ENCODE results near the gene LRRC32. TPM values are rescaled to one million over a fixed set of nuclear protein-coding genes. Genes with fewer than 3 reads are reported as not detected.

LRRC32 gene
- total RNA-seq, 1 donor from 2014 or later, result 0.77 TPM

DNA sequence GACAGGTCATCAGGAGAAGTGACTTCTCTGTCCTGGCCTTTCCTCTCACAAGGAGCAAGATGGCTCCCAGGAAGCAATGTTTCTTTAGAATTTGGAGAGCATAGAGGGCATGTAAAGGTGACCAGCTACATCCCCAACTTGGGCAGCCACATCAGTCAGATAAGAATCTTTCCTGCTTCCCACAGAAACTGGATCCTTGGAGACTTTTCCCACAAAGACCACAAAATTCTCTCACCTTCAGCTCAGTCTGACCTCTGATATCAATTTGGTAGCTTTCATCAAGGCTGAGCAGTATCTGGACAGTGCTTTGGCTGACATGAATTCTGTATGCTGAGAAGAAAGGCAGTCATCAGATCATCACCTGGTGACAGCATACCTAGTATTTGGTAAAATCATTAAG is 23.3 kb upstream of the LRRC32 start:
- Mint-ChIP-seq H3K9me3 (no peaks in the 10 kb centered on the region), H3K27me3 (ENCODE audit: low read depth) (no peaks in the 10 kb centered on the region), H3K36me3 (ENCODE audit: low read depth) (no peaks in the 10 kb centered on the region), H3K27ac (ENCODE audit: unreplicated experiment) (no peak overlapping the region), H3K4me1 (peaks cover 8% of the 10 kb centered on the region), H3K4me3 (no peak overlapping the region)
- TF ChIP-seq, protein P1, sequence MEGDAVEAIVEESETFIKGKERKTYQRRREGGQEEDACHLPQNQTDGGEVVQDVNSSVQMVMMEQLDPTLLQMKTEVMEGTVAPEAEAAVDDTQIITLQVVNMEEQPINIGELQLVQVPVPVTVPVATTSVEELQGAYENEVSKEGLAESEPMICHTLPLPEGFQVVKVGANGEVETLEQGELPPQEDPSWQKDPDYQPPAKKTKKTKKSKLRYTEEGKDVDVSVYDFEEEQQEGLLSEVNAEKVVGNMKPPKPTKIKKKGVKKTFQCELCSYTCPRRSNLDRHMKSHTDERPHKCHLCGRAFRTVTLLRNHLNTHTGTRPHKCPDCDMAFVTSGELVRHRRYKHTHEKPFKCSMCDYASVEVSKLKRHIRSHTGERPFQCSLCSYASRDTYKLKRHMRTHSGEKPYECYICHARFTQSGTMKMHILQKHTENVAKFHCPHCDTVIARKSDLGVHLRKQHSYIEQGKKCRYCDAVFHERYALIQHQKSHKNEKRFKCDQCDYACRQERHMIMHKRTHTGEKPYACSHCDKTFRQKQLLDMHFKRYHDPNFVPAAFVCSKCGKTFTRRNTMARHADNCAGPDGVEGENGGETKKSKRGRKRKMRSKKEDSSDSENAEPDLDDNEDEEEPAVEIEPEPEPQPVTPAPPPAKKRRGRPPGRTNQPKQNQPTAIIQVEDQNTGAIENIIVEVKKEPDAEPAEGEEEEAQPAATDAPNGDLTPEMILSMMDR (conservative IDR thresholded peaks at IDR 0.05), result no peak
- DNase-seq (ENCODE audit: low read depth, low spot score), result no peak

DNA sequence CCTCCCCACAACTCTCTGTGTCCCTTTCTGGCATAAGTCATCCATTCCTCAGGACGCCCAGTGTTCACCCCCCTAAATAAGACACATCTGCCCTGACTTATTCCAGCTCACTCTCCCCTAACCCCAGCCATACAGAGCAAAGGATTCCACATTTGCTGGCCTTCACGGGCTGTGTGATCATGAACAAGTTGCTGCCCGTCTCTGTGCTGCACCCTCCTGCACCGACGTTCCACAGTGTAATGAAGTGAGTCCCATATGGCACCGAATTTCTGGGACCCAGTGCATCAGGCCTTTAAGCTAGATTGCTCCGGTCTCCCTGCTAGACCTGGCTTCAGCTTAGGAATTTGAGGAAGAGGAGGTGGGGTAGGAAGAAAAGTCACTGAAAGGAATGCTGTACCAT is 22.4 kb upstream of the LRRC32 start:
- TF ChIP-seq, protein P1 (conservative IDR thresholded peaks at IDR 0.05), result no peak
- H3K36me3 Mint-ChIP-seq (ENCODE audit: low read depth), result no peaks in the 10 kb centered on the region
- no peaks in the 10 kb centered on the region for H3K9me3 Mint-ChIP-seq

DNA sequence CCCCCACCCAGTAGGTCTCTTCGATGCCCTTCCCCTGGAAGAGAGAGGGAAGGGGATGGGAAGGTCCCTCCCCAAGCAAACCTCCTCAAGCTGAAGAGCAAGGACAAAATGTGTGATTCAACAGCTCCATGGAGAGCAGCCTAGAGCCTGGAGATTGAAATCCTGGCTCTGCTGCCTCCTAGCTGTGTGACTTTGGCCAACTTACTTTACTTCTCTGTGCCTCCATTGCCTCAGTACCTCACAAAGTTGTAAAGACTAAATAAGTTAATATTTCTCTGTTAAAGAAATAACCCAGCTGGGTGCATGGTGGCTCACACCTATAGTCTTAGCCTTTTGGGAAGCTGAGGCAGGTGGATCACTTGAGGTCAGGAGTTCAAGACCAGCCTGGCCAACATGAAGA is 21.1 kb upstream of the LRRC32 start:
- Mint-ChIP-seq H3K9me3 (no peaks in the 10 kb centered on the region), H3K4me3 (no peak overlapping the region), H3K27me3 (ENCODE audit: low read depth) (no peaks in the 10 kb centered on the region), H3K27ac (ENCODE audit: unreplicated experiment) (no peak overlapping the region), H3K4me1 (peaks cover 14% of the 10 kb centered on the region), H3K36me3 (ENCODE audit: low read depth) (no peaks in the 10 kb centered on the region)
- DNase-seq (ENCODE audit: low read depth, low spot score), result no peak
- TF ChIP-seq, protein P1 (conservative IDR thresholded peaks at IDR 0.05), result no peak

More for the DNA sequence above, 22.4 kb upstream of the LRRC32 start:
- Mint-ChIP-seq H3K4me3 (no peak overlapping the region), H3K27ac (ENCODE audit: unreplicated experiment) (no peak overlapping the region), H3K27me3 (ENCODE audit: low read depth) (no peaks in the 10 kb centered on the region), H3K4me1 (peaks cover 12% of the 10 kb centered on the region)
- no peak for DNase-seq (ENCODE audit: low read depth, low spot score)

DNA sequence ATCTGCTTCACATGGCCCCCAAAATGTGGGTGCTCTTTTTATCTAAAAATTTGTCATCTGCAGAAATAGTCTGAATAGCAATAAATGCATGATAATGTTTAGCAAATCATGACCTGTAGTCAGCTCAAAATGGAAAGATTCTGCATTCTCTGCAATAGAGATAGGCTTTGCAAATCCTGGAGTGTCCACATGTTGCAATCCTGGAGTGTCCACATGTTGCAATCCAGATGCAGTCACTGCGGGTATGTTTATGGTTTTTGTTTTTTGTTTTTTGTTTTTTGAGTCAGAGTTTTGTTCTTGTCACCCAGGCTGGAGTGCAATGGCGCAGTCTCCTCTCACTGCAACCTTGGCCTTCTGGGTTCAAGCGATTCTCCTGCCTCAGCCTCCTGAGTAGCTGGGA is 20.2 kb upstream of the LRRC32 start:
- Mint-ChIP-seq H3K4me3 (no peak overlapping the region), H3K27me3 (ENCODE audit: low read depth) (no peaks in the 10 kb centered on the region), H3K27ac (ENCODE audit: unreplicated experiment) (no peak overlapping the region), H3K36me3 (ENCODE audit: low read depth) (no peaks in the 10 kb centered on the region), H3K9me3 (no peaks in the 10 kb centered on the region), H3K4me1 (peaks cover 20% of the 10 kb centered on the region)
- no peak for DNase-seq (ENCODE audit: low read depth, low spot score)
- TF ChIP-seq, protein P1 (conservative IDR thresholded peaks at IDR 0.05), result no peak

DNA sequence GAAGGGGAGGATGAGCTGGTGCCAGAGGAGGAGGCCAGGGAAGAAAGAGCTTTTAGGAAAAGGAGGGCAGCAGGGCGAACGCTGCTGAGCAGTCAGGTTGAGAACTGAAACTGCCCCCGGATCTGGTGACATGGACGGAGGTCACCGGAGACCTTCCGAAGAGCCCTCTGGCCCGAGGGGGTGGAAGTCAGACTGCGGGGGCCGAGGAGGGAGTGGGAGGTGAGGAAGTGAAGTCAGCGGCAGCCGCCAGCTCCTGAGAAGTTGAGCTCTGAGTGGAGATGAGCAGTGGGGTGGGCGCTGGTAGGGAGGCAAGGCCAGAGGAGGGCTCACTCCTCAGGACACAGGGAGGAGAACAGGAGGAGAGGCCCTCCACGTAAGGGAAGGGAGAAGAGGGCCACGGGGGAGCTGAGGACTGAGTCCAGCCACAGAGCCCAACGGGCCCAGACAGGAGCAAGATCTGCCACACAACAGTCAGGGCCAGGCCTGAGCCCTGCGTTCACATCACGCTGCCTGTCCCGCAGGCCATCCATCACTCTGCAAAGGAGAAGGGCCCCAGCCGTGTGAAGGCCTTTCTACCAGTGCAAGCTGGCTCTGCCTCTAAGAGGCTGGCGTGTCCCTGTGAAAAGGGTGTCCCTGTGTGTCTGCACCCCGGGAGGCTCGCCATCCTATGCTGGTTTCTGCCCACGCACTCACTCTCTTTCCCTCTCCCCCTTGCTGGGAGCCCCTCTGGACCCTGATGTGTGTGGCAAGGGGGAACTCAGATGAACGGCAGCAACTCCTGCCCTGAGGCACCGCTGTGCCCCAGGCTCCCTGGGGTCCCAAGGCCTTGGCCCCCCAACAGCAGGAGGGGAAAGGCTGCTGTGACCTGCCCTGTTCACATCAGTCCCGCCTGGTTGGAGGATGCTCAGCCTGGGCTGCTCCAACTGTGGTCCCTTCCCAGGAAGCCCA is 19.0 kb upstream of the LRRC32 start:
- H3K4me3 Mint-ChIP-seq, result no peak overlapping the region
- peak overlapping the region; percentile 78 for H3K27ac Mint-ChIP-seq (ENCODE audit: unreplicated experiment)
- no peak for DNase-seq (ENCODE audit: low read depth, low spot score)
- no peaks in the 10 kb centered on the region for H3K9me3 Mint-ChIP-seq
- no peaks in the 10 kb centered on the region for H3K36me3 Mint-ChIP-seq (ENCODE audit: low read depth)
- peaks cover 20% of the 10 kb centered on the region for H3K4me1 Mint-ChIP-seq
- no peaks in the 10 kb centered on the region for H3K27me3 Mint-ChIP-seq (ENCODE audit: low read depth)
- TF ChIP-seq, protein P1 (conservative IDR thresholded peaks at IDR 0.05), result no peak
